K562 (cell line): ENCODE results near the gene HYPK. TPM values are rescaled to one million over a fixed set of nuclear protein-coding genes. Genes with fewer than 3 reads are reported as not detected.
A peak's percentile ranks its signal among the peaks of the same experiment; 100 is the strongest.

Experiments
- ARID1B ChIP-seq: fragments of 450-650 bp; IDR thresholded peaks from 2 replicates; pipeline ENCODE4 v1.6.1; 2016; ENCODE audit warnings: antibody characterized with exemption, mild to moderate bottlenecking, inconsistent platforms
- C11orf30 ChIP-seq: fragments of 450-650 bp; IDR thresholded peaks from 2 replicates; pipeline ENCODE4 v1.6.1; 2016; ENCODE audit warnings: low read depth, mild to moderate bottlenecking
- CAMTA2 ChIP-seq: fragments of 250-450 bp; sonication (Bioruptor Pico); conservative IDR thresholded peaks from 2 replicates; pipeline ENCODE4 v1.5.1; 2022
- CREB1 ChIP-seq, 2 experiments: sonication (generic) in 1 of 2; formaldehyde crosslinking in 1 of 2; IDR thresholded peaks; 2 replicates each; pipeline versions ENCODE4 v1.6.1 to v1.8.0; 2012 to 2022; ENCODE audit warnings: inconsistent platforms in 1 of 2, mild to moderate bottlenecking in 1 of 2, missing genetic modification reagents in 1 of 2, moderate library complexity in 1 of 2
- CREBBP ChIP-seq: IDR thresholded peaks from one replicate; pipeline ENCODE4 v1.6.1; 2012; ENCODE audit warnings: low read depth, mild to moderate bottlenecking, control low read depth, inconsistent platforms, low read length
- CSDE1 ChIP-seq, 2 experiments: fragments of 450-650 bp; IDR thresholded peaks; 2 replicates each; pipeline ENCODE4 v1.6.1; 2016; ENCODE audit warnings: mild to moderate bottlenecking in 1 of 2
- EZH2 ChIP-seq: IDR thresholded peaks from 2 replicates; pipeline ENCODE4 v1.6.1; 2012; ENCODE audit warnings: low read depth, mild to moderate bottlenecking, inconsistent platforms, low read length, borderline replicate concordance
- HCFC1 ChIP-seq: IDR thresholded peaks from 2 replicates; pipeline ENCODE4 v1.6.1; 2012; ENCODE audit warnings: low read depth, low read length, improper control_type of control experiment
- HDAC3 ChIP-seq: fragments of 450-650 bp; IDR thresholded peaks from 2 replicates; pipeline ENCODE4 v1.6.1; 2018; ENCODE audit warnings: borderline replicate concordance, mild to moderate bottlenecking, moderate library complexity; ENCODE audit not compliant: partially characterized antibody
- KAT7 ChIP-seq: sonication (generic); formaldehyde crosslinking; IDR thresholded peaks from 2 replicates; pipeline ENCODE4 v1.8.0; 2022; ENCODE audit warnings: missing genetic modification reagents, mild to moderate bottlenecking, borderline replicate concordance
- MAFK ChIP-seq: IDR thresholded peaks from 2 replicates; pipeline ENCODE4 v1.6.1; 2011; ENCODE audit warnings: low read length, improper control_type of control experiment
- NFXL1 ChIP-seq: fragments of 450-650 bp; formaldehyde crosslinking; IDR thresholded peaks from 2 replicates; pipeline ENCODE4 v1.4.0; 2021; ENCODE audit warnings: mild to moderate bottlenecking
- NONO ChIP-seq, 2 experiments: fragments of 200-400 bp in 1 of 2; fragments of 450-650 bp in 1 of 2; formaldehyde crosslinking in 1 of 2; IDR thresholded peaks; 2 replicates each; pipeline ENCODE4 v1.6.1; 2017; ENCODE audit warnings: low read depth in 2 of 2, mild to moderate bottlenecking in 2 of 2, moderate library complexity in 2 of 2, low read length in 1 of 2
- PTBP1 ChIP-seq: fragments of 200-400 bp; formaldehyde crosslinking; IDR thresholded peaks from 2 replicates; pipeline ENCODE4 v1.6.1; 2017; ENCODE audit warnings: low read depth, low read length
- SUPT5H ChIP-seq: fragments of 450-650 bp; IDR thresholded peaks from 2 replicates; pipeline ENCODE4 v1.6.1; 2016
- ZNF551 ChIP-seq: fragments of 250-450 bp; sonication (Bioruptor Pico); IDR thresholded peaks from 2 replicates; pipeline ENCODE4 v1.5.0; 2021; ENCODE audit warnings: mild to moderate bottlenecking, moderate library complexity
- ZNF696 ChIP-seq: fragments of 250-450 bp; sonication (Bioruptor Pico); conservative IDR thresholded peaks from 2 replicates; pipeline ENCODE4 v1.4.0; 2020; ENCODE audit warnings: mild to moderate bottlenecking, moderate library complexity
- polyA plus RNA-seq, 8 experiments: library from polyadenylated mRNA; depleted of rRNA in 4 of 8; stranded (reverse) in 5 of 8; unstranded in 3 of 8; fragments of >200 nt; fragmentation: Nextera tagmentation in 2 of 8; fragmentation: Illumina TruSeq in 1 of 8; extraction: Ambion mirVana in 2 of 8; extraction: Trizol in 1 of 8; gene quantifications; 2 replicates each; pipeline versions ENCODE4 v1.2.1 to v1.2.3, GENCODE V29; 2011 to 2014; ENCODE audit warnings: inconsistent platforms in 1 of 8, missing spikeins in 1 of 8
- total RNA-seq, 7 experiments: library from RNA; depleted of rRNA in 6 of 7; stranded (reverse); fragments of >200 nt in 6 of 7; fragmentation: Illumina TruSeq in 2 of 7; extraction: Trizol in 2 of 7; gene quantifications; 2 replicates each; pipeline versions ENCODE4 v1.2.1 to v1.2.3, GENCODE V29; 2011 to 2021; ENCODE audit warnings: low replicate concordance in 1 of 7
- TF ChIP-seq, protein P1 (sequence below): IDR thresholded peaks from 3 replicates; pipeline ENCODE4 v1.6.1; 2011; ENCODE audit warnings: borderline replicate concordance, mild to moderate bottlenecking, moderate library complexity; ENCODE audit not compliant: insufficient read length; ENCODE audit errors: extremely low read depth
- TF ChIP-seq, protein P2 (sequence below): sonication (generic); formaldehyde crosslinking; IDR thresholded peaks from 2 replicates; pipeline ENCODE4 v1.8.0; 2022; ENCODE audit warnings: mild to moderate bottlenecking, missing genetic modification reagents
- TF ChIP-seq, protein P3 (sequence below): sonication (generic); formaldehyde crosslinking; IDR thresholded peaks from 2 replicates; pipeline ENCODE4 v1.8.0; 2022; ENCODE audit warnings: mild to moderate bottlenecking, missing genetic modification reagents

Gene HYPK
- total and polyA plus RNA-seq, 9 of the 15 experiments (the other 6 are each of a cell fraction or from before 2014, with no cell fraction given): 7.2 to 28.0 (median 21.1) TPM

DNA sequence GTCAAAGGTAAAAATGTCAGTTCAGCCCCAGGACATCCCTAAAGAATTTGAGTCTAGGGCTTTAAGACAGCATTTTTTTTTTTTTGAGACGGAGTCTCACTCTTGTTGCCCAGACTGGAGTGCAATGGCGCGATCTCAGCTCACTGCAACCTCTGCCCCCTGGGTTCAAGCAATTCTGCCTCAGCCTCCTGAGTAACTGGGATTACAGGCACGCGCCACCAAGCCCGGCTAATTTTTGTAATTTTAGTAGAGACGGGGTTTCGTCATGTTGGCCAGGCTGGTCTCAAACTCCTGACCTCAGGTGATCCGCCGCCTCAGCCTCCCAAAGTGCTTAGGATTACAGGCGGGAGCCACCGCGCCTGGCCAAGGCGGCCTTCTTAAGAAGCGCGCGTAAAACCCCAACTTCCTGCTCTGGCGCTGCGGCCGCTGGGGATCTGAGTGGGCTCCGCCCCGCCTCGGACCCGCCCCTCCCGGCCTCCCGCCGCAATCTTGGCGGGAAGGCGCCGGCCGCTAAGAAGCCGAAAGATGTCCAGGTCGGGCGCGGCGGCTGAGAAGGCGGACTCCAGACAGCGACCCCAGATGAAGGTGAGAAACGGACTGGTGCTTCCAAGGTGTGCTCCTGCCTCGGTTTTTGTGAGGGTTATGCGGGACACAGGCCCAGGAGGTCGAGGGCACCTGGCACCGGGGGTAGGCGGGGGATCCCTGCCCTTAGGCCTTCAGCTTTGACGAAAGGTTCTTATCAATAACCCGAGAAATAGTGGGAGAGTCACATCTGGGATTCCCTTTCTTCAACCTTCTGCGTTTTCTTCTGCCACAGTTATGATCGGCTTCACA, 26.3 kb downstream of the HYPK start, which contains the start of gene WDR76 (continued):
- TF ChIP-seq, protein P1, sequence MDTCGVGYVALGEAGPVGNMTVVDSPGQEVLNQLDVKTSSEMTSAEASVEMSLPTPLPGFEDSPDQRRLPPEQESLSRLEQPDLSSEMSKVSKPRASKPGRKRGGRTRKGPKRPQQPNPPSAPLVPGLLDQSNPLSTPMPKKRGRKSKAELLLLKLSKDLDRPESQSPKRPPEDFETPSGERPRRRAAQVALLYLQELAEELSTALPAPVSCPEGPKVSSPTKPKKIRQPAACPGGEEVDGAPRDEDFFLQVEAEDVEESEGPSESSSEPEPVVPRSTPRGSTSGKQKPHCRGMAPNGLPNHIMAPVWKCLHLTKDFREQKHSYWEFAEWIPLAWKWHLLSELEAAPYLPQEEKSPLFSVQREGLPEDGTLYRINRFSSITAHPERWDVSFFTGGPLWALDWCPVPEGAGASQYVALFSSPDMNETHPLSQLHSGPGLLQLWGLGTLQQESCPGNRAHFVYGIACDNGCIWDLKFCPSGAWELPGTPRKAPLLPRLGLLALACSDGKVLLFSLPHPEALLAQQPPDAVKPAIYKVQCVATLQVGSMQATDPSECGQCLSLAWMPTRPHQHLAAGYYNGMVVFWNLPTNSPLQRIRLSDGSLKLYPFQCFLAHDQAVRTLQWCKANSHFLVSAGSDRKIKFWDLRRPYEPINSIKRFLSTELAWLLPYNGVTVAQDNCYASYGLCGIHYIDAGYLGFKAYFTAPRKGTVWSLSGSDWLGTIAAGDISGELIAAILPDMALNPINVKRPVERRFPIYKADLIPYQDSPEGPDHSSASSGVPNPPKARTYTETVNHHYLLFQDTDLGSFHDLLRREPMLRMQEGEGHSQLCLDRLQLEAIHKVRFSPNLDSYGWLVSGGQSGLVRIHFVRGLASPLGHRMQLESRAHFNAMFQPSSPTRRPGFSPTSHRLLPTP: no peak
- TF ChIP-seq CREBBP: no peak
- TF ChIP-seq NONO (IDR thresholded peaks at IDR 0.05; ENCODE audit: low read depth in 2 of 2, low read length in 1 of 2): no peak
- TF ChIP-seq, protein P2, sequence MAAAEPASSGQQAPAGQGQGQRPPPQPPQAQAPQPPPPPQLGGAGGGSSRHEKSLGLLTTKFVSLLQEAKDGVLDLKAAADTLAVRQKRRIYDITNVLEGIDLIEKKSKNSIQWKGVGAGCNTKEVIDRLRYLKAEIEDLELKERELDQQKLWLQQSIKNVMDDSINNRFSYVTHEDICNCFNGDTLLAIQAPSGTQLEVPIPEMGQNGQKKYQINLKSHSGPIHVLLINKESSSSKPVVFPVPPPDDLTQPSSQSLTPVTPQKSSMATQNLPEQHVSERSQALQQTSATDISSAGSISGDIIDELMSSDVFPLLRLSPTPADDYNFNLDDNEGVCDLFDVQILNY (CRISPR knock-in tag): no peak
- no peak for TF ChIP-seq HCFC1
- TF ChIP-seq MAFK: no peak
- TF ChIP-seq PTBP1: no peak
- TF ChIP-seq CSDE1 (IDR thresholded peaks at IDR 0.05): no peak
- no peak for TF ChIP-seq EZH2
- no peak for TF ChIP-seq ZNF696
- no peak for TF ChIP-seq CREB1 (IDR thresholded peaks at IDR 0.05)
- no peak; the same call in 1 of the 2 replicates for TF ChIP-seq CREB1 (CRISPR knock-in tag; IDR thresholded peaks at IDR 0.05)
- TF ChIP-seq HDAC3: peak; percentile 27
- no peak for TF ChIP-seq CAMTA2 (CRISPR knock-in tag)
- peak; percentile 54; the same call in 1 of the 2 replicates for TF ChIP-seq ARID1B
- TF ChIP-seq KAT7 (CRISPR knock-in tag): 0 out of 2 replicates have a peak, but pooled peaks have one; percentile 50
- TF ChIP-seq SUPT5H: peak; percentile 82
- TF ChIP-seq, protein P3, sequence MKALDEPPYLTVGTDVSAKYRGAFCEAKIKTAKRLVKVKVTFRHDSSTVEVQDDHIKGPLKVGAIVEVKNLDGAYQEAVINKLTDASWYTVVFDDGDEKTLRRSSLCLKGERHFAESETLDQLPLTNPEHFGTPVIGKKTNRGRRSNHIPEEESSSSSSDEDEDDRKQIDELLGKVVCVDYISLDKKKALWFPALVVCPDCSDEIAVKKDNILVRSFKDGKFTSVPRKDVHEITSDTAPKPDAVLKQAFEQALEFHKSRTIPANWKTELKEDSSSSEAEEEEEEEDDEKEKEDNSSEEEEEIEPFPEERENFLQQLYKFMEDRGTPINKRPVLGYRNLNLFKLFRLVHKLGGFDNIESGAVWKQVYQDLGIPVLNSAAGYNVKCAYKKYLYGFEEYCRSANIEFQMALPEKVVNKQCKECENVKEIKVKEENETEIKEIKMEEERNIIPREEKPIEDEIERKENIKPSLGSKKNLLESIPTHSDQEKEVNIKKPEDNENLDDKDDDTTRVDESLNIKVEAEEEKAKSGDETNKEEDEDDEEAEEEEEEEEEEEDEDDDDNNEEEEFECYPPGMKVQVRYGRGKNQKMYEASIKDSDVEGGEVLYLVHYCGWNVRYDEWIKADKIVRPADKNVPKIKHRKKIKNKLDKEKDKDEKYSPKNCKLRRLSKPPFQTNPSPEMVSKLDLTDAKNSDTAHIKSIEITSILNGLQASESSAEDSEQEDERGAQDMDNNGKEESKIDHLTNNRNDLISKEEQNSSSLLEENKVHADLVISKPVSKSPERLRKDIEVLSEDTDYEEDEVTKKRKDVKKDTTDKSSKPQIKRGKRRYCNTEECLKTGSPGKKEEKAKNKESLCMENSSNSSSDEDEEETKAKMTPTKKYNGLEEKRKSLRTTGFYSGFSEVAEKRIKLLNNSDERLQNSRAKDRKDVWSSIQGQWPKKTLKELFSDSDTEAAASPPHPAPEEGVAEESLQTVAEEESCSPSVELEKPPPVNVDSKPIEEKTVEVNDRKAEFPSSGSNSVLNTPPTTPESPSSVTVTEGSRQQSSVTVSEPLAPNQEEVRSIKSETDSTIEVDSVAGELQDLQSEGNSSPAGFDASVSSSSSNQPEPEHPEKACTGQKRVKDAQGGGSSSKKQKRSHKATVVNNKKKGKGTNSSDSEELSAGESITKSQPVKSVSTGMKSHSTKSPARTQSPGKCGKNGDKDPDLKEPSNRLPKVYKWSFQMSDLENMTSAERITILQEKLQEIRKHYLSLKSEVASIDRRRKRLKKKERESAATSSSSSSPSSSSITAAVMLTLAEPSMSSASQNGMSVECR: peak; percentile 55; the same call in 1 of the 2 replicates
- TF ChIP-seq ZNF551: no peak
- no peak for TF ChIP-seq NFXL1
- TF ChIP-seq C11orf30: no peak
